ENCODE results near the gene BCAS3.
A peak's percentile ranks its signal among the peaks of the same experiment; 100 is the strongest.

Gene BCAS3

GRCh38 chr17:60676758-60677307 lies 818 bp upstream of the BCAS3 start:
- no peak for DNase-seq

- no peak for DNase-seq
Observed at GRCh38 chr17:60678118-60678444, 430 bp downstream of the BCAS3 start.

GRCh38 chr17:60679287-60679686 lies 1.6 kb downstream of the BCAS3 start:
- DNase-seq = no peak

GRCh38 chr17:60680754-60681153 lies 3.1 kb downstream of the BCAS3 start:
- no peak for DNase-seq

GRCh38 chr17:60685437-60685836 lies 7.8 kb downstream of the BCAS3 start:
- DNase-seq = no peak

- no peak for DNase-seq
Observed at GRCh38 chr17:60695960-60696359, 18.3 kb downstream of the BCAS3 start.

GRCh38 chr17:60699090-60699489 lies 21.4 kb downstream of the BCAS3 start:
- no peak for DNase-seq

- no peak for DNase-seq
Observed at GRCh38 chr17:60704170-60704569, 26.5 kb downstream of the BCAS3 start.

GRCh38 chr17:60712675-60713074 lies 35.0 kb downstream of the BCAS3 start:
- no peak for DNase-seq

- no peak for DNase-seq
Observed at GRCh38 chr17:60713608-60714007, 36.0 kb downstream of the BCAS3 start.

GRCh38 chr17:60716766-60717165 lies 39.1 kb downstream of the BCAS3 start:
- DNase-seq = no peak

GRCh38 chr17:60717814-60718213 lies 40.2 kb downstream of the BCAS3 start:
- DNase-seq = no peak

- DNase-seq = peak; percentile 30
Observed at GRCh38 chr17:60720763-60721531, 43.3 kb downstream of the BCAS3 start.

- DNase-seq = no peak
Observed at GRCh38 chr17:60724647-60725046, 47.0 kb downstream of the BCAS3 start.

GRCh38 chr17:60729854-60730253 lies 52.2 kb downstream of the BCAS3 start:
- DNase-seq = no peak

GRCh38 chr17:60730273-60730672 lies 52.6 kb downstream of the BCAS3 start:
- DNase-seq = no peak

- no peak for DNase-seq
Observed at GRCh38 chr17:60738287-60738686, 60.6 kb downstream of the BCAS3 start.

- no peak for DNase-seq
Observed at GRCh38 chr17:60740584-60740983, 62.9 kb downstream of the BCAS3 start.

GRCh38 chr17:60741031-60741430 lies 63.4 kb downstream of the BCAS3 start:
- no peak for DNase-seq

- no peak for DNase-seq
Observed at GRCh38 chr17:60743282-60743681, 65.6 kb downstream of the BCAS3 start.

GRCh38 chr17:60743799-60744198 lies 66.1 kb downstream of the BCAS3 start:
- DNase-seq = no peak

GRCh38 chr17:60744355-60744966 lies 66.8 kb downstream of the BCAS3 start:
- no peak for DNase-seq

- no peak for DNase-seq
Observed at GRCh38 chr17:60745544-60745943, 67.9 kb downstream of the BCAS3 start.

- no peak for DNase-seq
Observed at GRCh38 chr17:60747069-60747808, 69.6 kb downstream of the BCAS3 start.
